GM21529 (cell line): Measurements from ENCODE around the gene VPS45.
"Not testable (repeated sequence)": the region's sequence is repeated elsewhere in the genome, so short reads cannot be mapped to it uniquely, and the experiment has no call there.

ENCODE experiments used
- ATAC-seq: cut with Tn5 transposase; IDR thresholded peaks from one replicate; pipeline ENCODE4 v1.9.1; 2021; ENCODE audit not compliant: unreplicated experiment

The VPS45 gene

GRCh38 chr1:150186438-150186788 is 118.8 kb downstream of the VPS45 start:
- not testable (repeated sequence) for ATAC-seq

GRCh38 chr1:150186789-150187559 is 119.4 kb downstream of the VPS45 start:
- no peak for ATAC-seq

- no peak for ATAC-seq
These were observed 120.0 kb downstream of the VPS45 start for GRCh38 chr1:150187560-150187931.

GRCh38 chr1:150192012-150192411 is 124.4 kb downstream of the VPS45 start:
- no peak for ATAC-seq

GRCh38 chr1:150194381-150195031 is 126.9 kb downstream of the VPS45 start:
- ATAC-seq: no peak
